ENCODE results near the gene TSFM. TPM values are rescaled to one million over a fixed set of nuclear protein-coding genes. Genes with fewer than 3 reads are reported as not detected.
A peak's percentile ranks its signal among the peaks of the same experiment; 100 is the strongest.

Gene TSFM
- total RNA-seq, 2 experiments from 2014 or later: 46.3 to 47.3 TPM

GRCh38 chr12:57821474-57822214 is 39.1 kb downstream of the TSFM start:
- H3K4me3 Mint-ChIP-seq: no peak overlapping the region
- ATAC-seq (no peak), DNase-seq (no peak)
- intact Hi-C loops (cut with micrococcal nuclease): no loop called here
- no peaks in the 10 kb centered on the region for H3K27me3 Mint-ChIP-seq
- H3K4me1 Mint-ChIP-seq (ENCODE audit: low read depth): no peaks in the 10 kb centered on the region
- H3K27ac Mint-ChIP-seq: peak overlapping the region; percentile 31
- ChIA-PET CTCF (interaction anchor here (0.8 to 2.4 kb wide), 2 partner anchors 19 to 83 kb away, joined by 5 to 6 read pairs; no protein-coding TSS in a partner anchor), POLR2A (no interaction called here)
- peaks cover 16% of the 10 kb centered on the region for H3K36me3 Mint-ChIP-seq (ENCODE audit: low read depth)
- H3K9me3 Mint-ChIP-seq: no peaks in the 10 kb centered on the region
- no peak for TF ChIP-seq CTCF (IDR thresholded peaks at IDR 0.05)

- DNase-seq: no peak
- intact Hi-C loops (cut with micrococcal nuclease): no loop called here
- no peaks in the 10 kb centered on the region for H3K9me3 Mint-ChIP-seq
- no peaks in the 10 kb centered on the region for H3K4me1 Mint-ChIP-seq (ENCODE audit: low read depth)
- no peak for TF ChIP-seq CTCF (IDR thresholded peaks at IDR 0.05)
- peak overlapping the region; percentile 73 for H3K27ac Mint-ChIP-seq
- no peak overlapping the region for H3K4me3 Mint-ChIP-seq
- ChIA-PET POLR2A (interaction anchor here (0.9 kb wide), 1 partner anchor 35 kb away, joined by 4 read pairs; no protein-coding TSS in a partner anchor), CTCF (interaction anchor here (0.8 to 2.4 kb wide), 5 partner anchors 10 to 83 kb away, joined by 3 to 6 read pairs (median 5); no protein-coding TSS in a partner anchor)
- no peak for ATAC-seq
- H3K27me3 Mint-ChIP-seq: no peaks in the 10 kb centered on the region
- peaks cover 16% of the 10 kb centered on the region for H3K36me3 Mint-ChIP-seq (ENCODE audit: low read depth)
Measured at GRCh38 chr12:57822392-57823130, 40.0 kb downstream of the TSFM start.

- ChIA-PET CTCF (interaction anchor here (0.8 to 2.4 kb wide), 5 partner anchors 9 to 83 kb away, joined by 3 to 5 read pairs (median 5); no protein-coding TSS in a partner anchor), POLR2A (interaction anchor here (0.9 kb wide), 1 partner anchor 36 kb away, joined by 4 read pairs; no protein-coding TSS in a partner anchor)
- no peaks in the 10 kb centered on the region for H3K4me1 Mint-ChIP-seq (ENCODE audit: low read depth)
- no peak for TF ChIP-seq CTCF (IDR thresholded peaks at IDR 0.05)
- H3K27me3 Mint-ChIP-seq: no peaks in the 10 kb centered on the region
- no peaks in the 10 kb centered on the region for H3K9me3 Mint-ChIP-seq
- H3K27ac Mint-ChIP-seq: peak overlapping the region; percentile 73
- H3K36me3 Mint-ChIP-seq (ENCODE audit: low read depth): peaks cover 16% of the 10 kb centered on the region
- intact Hi-C loops (cut with micrococcal nuclease): no loop called here
- no peak overlapping the region for H3K4me3 Mint-ChIP-seq
- ATAC-seq: no peak
- no peak for DNase-seq
Measured at GRCh38 chr12:57823131-57823907, 40.7 kb downstream of the TSFM start.

GRCh38 chr12:57823908-57824640 is 41.5 kb downstream of the TSFM start:
- no peak for ATAC-seq
- H3K27me3 Mint-ChIP-seq: no peaks in the 10 kb centered on the region
- no peak for TF ChIP-seq CTCF (IDR thresholded peaks at IDR 0.05)
- DNase-seq: no peak
- H3K36me3 Mint-ChIP-seq (ENCODE audit: low read depth): peaks cover 16% of the 10 kb centered on the region
- H3K27ac Mint-ChIP-seq: peak overlapping the region; percentile 35
- H3K4me1 Mint-ChIP-seq (ENCODE audit: low read depth): peaks cover 3% of the 10 kb centered on the region
- no peak overlapping the region for H3K4me3 Mint-ChIP-seq
- intact Hi-C loops (cut with micrococcal nuclease): no loop called here
- no peaks in the 10 kb centered on the region for H3K9me3 Mint-ChIP-seq
- POLR2A ChIA-PET: interaction anchor here (0.8 to 1.2 kb wide), 2 partner anchors 9 to 21 kb away, joined by 3 read pairs; no protein-coding TSS in a partner anchor
- CTCF ChIA-PET: interaction anchor here (0.8 to 2.4 kb wide), 7 partner anchors 21 to 82 kb away, joined by 3 to 6 read pairs (median 4); partner anchors contain the start of gene TSFM
